Iris pigment epithelial cell (primary cell): ENCODE measurements around the gene POGK.
"Not testable (repeated sequence)": the region's sequence is repeated elsewhere in the genome, so short reads cannot be mapped to it uniquely, and the experiment has no call there.

Experiments
- DNase-seq: peaks from one replicate; pipeline ENCODE4 v3.0.0-alpha.2; 2011; ENCODE audit warnings: low read depth

The POGK gene, protein sequence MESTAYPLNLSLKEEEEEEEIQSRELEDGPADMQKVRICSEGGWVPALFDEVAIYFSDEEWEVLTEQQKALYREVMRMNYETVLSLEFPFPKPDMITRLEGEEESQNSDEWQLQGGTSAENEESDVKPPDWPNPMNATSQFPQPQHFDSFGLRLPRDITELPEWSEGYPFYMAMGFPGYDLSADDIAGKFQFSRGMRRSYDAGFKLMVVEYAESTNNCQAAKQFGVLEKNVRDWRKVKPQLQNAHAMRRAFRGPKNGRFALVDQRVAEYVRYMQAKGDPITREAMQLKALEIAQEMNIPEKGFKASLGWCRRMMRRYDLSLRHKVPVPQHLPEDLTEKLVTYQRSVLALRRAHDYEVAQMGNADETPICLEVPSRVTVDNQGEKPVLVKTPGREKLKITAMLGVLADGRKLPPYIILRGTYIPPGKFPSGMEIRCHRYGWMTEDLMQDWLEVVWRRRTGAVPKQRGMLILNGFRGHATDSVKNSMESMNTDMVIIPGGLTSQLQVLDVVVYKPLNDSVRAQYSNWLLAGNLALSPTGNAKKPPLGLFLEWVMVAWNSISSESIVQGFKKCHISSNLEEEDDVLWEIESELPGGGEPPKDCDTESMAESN

DNA sequence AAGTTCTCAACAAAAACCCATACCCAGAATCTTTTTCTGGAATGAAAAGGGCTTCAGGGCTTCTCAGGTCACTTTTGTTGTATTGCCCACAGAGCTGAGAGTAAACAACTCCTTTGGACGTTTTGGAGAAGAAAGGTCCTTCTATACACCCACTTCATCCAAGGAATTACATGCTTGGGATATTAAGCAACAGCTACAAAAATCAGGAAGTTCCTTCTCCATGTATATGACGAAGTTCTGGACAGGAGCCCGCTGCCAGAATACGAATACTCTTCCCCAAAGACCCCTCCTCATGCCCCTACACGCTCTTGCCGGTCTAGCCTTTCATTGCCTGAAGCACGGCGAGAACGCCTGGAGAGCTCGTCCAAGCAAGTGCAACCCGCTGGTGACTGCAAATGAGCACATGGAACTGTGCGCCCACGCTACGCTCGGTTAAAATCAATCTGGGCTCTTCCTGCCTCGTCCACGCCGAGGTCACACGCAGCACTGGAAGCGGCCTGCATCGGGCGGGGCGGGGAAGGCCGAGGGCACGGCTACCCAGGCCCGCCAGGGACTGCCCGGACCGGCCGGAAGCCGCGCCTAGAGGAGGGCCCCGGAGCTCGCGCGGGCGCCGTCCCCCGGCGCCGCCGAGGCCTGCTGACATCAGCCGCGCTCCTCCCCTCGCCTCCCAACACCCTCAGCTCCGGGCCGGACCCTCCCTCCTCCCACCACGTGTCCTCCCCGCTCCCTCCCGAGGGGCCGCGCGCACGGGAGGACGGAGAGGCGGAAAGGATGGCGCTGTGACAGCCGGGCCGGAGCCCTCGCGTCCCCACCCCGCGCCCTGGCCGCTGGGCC is at the start of gene POGK:
Gene POGK (plus strand): TSS at position 710 of the 834 bp plus-strand sequence. CDS start 1,482 bp downstream, outside the sequence.
- DNase-seq, result peak; percentile 91

DNA sequence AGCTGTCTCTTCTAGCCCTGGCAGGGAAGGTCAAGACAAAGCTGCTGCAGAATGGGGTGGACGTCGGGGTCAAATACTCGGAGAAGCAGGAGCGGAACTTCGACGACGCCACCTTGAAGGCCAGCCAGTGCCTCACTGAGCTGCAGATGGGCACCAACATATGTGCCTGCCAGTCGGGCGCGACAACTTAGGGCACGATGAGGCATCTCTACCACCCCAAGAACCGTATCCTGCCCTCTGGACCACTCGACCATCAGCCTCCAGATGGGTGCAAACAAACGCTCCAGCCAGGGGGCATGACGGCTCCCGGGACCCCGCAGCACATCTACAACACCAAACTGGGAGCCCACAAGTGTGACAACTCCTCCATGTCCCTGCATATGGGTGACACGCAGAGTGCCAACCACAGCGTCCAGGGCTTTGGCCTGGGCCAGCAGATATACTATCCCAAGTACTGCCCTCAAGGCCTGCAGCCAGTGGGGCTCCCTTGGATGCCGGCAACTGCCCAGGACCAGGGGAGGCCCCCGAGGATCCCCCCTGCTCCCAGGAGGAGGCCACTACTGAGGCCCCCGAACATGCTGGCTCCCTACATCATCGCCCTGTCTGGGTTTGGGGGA is 42.5 kb upstream of the POGK start:
- no peak for DNase-seq

DNA sequence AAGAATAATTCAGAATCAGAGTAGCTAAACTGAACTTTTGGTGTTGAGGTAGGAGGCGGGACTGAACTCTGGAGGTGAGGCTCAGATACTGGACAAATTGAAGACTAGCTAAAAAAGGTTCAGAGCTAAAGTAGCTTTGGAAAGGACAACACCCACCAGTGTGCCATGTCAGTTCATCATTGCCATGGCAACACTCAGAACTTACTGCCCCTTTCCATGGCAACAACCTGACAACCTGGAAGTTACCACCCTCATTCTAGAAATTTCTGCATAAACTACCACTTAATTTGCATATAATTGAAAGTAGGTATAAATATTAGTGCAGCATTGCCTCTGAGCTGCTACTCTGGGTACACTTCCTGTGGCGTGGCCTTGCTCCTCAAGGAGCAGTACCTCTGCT is 30.3 kb upstream of the POGK start:
- DNase-seq, result no peak

DNA sequence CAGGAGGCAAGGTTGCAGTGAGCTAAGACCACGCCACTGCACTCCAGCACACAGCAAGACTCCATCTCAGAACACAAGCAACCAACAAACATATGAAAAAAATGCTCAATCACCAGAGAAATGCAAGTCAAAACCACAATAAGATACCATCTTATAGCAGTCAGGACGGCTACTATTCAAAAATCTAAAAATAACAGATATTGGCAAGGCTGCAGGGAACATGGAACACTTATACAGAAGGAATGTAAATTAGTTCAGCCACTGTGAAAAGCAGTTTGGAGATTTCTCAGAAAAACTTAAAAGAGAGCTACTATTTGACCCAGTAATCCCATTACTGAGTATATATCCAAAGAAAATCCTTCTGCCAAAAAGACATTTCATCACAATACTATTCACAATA is 27.6 kb upstream of the POGK start:
- peak; percentile 41 for DNase-seq

DNA sequence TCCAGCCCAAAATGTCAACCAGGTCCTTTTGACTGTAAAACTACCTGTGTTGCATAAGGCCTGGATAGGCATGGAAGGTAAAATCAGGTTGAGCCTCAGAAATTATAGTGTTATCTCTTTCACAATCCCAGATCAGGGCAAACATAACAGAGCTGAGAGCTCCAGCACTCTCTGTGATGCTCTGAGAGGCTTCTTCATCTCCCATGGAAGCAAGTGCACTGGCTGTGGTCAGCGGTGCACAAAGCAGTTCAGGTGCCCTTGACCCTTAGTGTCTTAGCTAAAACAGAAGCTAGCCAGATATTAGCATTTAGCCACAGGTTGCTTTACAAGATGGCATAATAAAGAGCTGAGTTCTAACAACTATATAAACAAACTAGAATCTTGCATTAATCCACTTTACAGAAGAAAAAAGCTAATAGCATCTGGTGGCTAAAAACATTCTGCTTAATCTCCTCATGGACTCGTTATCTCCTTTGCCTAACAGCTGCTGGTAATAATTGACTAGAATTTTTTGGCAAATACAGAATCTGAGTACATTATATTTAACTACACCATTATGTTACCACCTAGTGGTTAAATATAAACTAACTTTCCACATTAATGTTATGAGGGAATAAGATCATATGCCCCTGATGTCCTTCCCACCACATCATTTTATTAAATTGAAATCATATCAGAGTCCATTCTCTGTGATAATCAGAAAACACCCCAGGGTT is 25.6 kb upstream of the POGK start:
- no peak for DNase-seq

DNA sequence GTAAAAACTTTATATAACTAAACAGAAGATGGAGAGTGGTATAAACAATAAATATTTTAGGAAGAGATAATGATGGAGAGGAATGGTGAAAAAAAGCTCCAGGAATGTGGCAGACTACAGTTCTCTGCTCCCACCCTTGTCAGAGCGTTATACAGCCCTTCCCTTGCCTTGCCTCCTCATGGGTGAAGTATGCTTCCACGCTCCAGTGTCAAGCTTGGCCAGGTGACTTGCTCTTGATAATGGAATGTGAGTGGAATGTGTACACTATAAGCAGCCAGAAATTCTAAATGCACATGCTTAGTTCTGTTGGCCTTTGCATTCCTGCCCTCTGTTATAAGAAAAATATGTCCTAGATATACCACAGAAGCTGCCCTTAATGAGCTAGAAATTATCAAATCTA is 24.7 kb upstream of the POGK start:
- DNase-seq, result peak; percentile 56

DNA sequence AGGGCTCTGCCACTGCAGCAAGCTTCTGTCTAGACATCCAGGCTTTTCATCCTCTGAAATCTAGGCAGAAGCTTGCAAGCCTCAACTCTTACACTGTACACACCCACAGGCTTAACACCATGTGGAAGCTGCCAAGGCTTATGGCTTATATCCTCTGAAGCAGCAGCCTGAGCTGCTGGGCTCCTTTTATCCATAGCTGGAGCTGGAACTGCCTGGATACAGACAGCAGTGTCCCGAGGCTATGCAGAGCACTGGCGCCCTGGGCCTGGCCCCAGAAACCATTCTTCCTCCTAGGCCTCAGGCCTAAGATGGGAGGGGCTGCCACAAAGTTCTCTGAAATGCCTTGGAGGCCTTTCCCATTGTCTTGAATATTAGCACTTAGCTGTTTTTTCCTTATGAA is 19.3 kb upstream of the POGK start:
- no peak for DNase-seq

DNA sequence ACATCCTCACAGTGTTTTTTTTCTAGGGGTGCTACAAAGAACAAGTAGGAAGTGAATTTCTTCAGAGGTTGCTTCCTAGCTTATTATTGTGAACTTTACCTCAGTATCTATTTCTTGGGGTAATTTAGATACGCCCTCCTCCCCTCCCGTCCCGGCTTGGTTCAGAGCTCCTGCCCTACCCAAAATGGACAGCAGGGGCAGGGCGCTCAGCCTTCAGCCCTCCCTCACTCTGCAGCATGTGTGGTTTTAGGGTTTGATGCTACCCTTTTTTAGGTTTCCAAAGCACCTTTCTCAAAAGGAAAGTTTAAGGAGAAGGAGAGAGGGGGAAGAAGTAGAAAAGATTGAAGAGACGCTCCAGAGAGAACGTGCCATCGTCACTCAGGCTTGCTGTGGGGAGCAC is 16.9 kb upstream of the POGK start:
- no peak for DNase-seq

DNA sequence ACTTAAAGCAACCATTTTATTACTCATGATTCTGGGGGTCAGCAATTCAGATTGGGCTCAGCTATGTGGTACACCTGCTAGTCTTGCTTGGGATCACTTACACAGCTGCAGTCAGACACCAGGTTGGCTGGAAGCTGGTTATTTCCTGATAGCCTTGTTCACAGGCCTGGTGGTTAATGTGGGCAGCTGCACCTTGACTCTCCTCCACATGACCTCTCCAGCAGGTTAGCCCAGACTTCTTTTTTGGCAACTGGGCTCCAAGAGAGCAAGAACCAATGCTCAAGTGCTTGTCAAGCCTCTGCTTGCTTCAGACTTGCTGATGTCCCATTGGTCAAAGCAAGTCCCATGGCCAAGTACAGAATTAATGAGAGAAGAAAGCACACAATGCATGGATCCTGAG is 11.8 kb upstream of the POGK start:
- no peak for DNase-seq

DNA sequence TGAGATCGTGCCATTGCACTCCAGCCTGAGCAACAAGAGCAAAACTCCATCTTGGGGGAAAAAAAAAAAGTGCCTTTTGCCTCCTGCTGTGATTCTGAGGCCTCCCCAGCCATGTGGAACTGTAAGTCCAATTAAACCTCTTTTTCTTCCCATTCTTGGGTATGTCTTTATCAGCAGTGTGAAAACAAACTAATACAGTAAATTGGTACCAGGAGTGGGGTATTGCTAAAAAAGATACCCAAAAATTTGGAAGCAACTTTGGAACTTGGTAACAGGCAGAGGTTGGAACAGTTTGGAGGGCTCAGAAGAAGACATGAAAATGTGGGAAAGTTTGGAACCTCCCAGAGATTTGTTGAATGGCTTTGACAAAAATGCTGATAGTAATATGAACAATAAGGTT is 9.5 kb upstream of the POGK start:
- DNase-seq, result not testable (repeated sequence)

DNA sequence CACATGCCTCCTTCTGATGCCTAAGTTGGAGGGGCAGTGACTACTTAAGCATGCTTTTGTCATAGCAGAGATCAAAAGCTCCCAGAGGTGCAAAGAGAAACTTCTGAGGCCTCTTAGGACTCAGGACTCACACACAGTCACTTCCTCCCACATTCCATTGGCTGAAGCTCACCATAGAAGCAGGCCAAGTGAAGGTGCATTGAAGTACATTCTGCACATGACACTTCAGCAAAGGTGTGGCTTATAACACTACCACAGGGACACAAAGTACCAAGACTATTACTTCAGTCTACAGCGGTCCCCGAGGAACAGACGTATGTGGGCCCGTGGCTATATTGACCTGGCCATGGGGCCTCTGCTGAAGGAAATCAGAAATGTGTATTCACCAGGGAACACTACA is 2.5 kb upstream of the POGK start:
- peak; percentile 15 for DNase-seq

DNA sequence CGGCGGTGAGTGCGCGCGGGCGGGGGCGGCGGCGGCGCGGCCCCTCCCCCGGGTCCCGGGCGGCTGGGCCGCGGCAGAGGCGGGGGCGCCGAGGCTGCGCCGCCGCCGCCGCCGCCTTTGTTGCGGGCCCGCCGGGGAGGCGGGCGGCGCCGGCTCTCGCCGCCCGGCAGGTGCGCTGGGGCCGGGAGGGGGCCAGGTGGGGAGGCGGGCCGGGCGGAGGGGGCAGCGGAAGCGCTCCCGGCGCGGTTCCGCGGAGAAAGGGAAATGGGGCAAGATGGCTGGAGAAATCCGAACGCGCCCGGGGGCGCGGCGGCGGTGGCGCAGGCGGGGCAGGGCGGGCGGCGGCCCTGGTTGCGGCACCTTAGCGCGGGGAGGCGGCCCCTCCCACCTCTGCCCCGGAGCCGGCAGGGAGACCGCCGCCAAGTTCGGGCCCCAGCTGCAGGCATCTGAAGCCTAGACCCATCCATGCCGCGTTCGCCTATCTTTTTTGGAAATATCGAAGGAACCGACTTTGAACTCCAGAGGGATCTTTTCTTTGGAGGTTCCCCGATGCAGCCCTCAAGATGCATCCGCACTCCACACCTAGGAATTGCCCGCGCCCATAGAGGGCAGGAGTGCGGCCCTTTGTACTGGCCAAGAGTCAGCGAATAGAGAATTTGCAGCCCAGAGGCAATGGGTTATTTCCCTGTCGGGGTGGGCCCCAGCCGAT is 479 bp downstream of the POGK start:
- peak; percentile 24 for DNase-seq

DNA sequence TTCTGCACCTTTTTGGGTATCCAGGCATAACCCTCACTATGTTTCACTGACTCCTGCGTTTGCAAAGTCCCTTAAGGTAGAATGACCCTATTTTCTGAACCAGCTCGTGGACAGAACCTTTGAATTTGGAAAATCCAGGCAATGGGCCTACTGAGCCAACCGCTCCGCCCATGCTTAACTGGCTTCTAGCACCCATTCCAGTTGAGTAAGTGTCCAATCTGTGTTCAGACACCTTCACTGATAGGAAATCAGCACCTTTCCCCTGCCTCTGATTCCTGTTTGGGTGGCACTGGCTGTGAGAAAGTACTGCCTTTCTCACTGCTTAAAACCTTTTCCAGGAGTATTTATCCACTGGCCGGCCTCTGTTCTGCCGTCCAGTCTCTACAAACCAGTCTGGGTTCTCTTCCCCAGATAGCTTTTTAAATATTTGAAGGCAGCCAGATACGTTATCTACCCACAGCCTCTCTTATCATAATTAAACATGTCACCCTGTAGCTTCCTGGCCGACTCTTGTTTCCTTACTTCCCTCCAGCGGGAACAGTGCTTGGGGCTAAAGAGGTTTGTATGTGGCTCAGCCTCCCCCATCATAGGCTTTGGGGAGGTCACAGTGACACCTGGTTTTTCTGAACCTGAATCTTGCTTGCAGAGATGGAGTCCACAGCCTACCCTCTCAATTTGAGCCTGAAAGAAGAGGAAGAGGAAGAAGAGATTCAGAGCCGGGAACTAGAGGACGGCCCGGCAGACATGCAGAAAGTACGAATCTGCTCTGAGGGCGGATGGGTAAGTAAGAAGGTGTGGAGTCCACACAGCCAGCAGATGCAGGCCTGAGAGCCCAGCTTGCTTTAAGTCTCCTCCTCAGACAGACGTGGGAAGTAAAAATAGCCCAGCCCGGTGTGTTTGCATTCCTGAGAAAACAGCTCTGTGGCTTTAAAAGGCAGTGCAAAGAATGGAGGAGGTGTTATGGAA is 1.3 kb downstream of the POGK start:
- DNase-seq, result peak; percentile 58

DNA sequence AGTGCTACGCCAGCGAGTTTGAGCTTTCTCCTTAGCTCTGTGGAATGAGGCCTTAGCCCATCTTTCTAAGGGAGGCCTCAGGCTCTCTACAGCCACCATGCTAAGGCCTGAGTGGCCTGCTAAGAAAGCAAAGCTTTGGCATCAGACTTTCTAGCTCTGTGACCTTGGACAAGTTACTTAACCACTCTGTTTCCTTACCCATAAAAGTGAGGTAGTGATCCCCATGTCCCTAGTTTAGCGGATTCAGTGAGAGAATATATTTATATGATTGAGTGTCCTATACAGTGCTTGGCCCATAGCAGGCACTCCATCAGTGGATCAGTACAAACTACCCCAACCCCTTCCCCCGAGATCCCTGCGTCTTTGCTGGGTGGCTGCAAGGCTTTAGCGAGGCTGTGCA is 4.0 kb downstream of the POGK start:
- no peak for DNase-seq

DNA sequence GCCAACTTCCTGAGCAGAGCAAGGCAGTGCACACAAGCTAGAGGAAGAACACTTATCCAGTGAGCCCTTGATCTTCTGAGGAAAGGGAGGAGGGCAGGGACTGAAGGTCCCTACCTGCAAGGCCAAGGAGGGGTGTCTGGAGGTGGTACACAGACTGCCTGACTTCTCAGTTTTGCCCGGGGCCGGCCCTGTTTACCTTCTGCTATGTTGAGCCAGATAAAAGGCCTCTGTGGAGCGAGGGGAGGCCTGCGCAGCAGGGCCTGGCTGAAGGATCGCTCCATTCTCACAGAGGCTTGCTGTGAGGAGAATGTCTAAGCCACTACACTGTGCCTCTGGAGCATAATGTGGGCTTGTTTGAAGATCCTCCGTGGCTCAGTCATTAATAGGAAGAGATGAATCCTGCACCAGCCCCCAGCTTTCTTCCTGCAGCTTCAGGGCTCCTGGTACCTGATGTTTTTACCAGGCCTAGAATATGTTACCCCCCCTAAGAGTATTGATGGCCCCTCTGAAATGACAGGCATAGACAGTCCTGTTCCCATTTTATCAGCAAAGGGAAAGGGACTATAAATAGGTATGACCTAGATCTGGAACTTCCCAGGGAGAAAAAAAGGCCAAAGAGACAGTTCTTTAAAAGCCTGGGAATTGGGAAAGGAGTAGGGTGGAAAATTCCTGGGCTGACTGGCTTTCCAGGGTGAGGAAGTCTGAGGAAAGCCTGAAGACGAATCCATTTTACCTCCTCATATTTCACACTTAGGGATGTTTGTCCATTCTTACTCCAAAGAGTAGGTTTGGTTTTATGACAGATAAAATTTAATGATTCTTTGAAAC is 4.7 kb downstream of the POGK start:
- no peak for DNase-seq

DNA sequence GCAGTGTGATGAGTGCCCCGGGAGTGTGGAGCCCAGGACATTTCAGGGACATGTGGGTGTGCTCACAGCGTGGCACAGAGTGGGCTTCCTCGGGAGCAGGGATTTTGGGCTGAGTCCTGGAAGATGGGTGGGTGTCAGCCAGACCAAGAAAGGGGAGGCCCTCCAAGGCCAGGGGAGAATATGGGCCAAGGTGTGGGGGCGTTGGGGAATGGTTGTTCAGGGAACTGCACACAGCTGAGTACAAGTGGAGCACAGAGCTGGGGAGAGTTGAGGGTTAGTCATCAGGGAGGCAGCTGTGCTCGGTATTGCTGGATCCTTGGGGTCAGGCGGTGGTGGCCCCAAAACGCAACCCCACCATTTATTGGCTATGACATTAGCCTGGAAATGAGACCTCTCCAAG is 5.5 kb downstream of the POGK start:
- peak; percentile 53 for DNase-seq

DNA sequence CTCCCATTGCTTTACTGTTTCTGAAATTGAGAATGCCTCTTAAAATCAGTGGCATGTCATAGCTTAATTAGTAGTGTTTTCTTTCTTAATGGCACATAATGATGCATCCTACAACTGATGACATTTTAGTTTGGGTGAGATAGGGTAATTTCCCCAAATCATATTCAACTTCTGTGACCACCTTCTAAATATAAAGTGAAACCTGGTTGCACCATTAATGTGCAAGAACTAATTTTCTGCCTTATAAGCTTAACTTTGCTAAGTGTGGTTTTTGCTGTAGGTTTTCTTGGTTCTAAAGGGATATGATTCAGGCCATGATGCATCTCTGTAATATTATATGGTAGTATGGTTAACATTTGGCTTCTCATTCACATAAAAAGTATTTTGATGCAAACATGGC is 8.9 kb downstream of the POGK start:
- DNase-seq, result no peak

DNA sequence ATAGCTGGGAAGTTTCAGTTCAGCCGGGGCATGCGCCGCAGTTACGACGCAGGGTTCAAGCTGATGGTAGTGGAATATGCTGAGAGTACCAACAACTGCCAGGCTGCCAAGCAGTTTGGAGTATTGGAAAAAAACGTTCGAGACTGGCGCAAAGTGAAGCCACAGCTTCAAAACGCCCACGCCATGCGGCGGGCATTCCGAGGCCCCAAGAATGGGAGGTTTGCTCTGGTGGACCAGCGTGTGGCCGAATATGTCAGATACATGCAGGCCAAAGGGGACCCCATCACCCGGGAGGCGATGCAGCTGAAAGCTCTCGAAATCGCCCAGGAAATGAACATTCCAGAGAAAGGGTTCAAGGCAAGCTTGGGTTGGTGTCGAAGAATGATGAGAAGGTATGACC is 9.9 kb downstream of the POGK start:
- DNase-seq, result no peak

DNA sequence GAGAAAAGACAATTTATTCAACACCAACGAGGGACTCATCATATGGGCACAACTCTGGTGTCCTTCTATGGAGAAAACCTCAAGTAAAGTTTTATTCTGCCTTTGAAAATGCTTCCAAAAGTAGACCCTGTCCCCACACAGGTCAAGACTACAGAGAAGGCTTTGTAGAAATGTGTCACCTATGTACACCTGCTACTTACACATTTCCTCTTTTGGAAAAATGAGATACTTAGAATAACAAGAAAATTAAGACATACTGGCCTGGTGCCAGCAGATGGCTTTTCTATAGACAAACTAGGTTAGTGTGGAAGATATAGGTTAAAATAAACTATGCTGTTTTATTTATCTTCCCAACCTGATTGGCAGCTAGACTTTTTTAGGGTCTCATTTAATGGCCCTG is 13.6 kb downstream of the POGK start:
- no peak for DNase-seq
